Measurements from ENCODE around the gene BAG1.

BAG1 gene

GRCh38 chr9:33307067-33307466 lies 42.6 kb upstream of the BAG1 start:
- no peak overlapping the region for H3K14ac ChIP-seq (ENCODE audit: low read length)
- WGBS, 2 donors (ENCODE audit: extremely low coverage in 2 of 2, insufficient read length in 2 of 2, insufficient replicate concordance in 1 of 2), result no CpG with 5 or more reads among the region's 1 CpG
- H3K4ac ChIP-seq (ENCODE audit: low read length), result no peak overlapping the region
- no peak overlapping the region for H4K91ac ChIP-seq (ENCODE audit: low read depth, low read length, poor library complexity)
- no peak overlapping the region for H3K4me3 ChIP-seq (ENCODE audit: low read length in 2 of 2)
- no peak overlapping the region for H3K9ac ChIP-seq (ENCODE audit: low read depth, low read length, poor library complexity)
- no peak overlapping the region for H3K18ac ChIP-seq (ENCODE audit: low read length)
- no peak overlapping the region for H3K4me2 ChIP-seq (ENCODE audit: insufficient read depth, low read length, poor library complexity, severe bottlenecking)
- no peak overlapping the region for H3K27ac ChIP-seq (replicated peaks; ENCODE audit: low read length)
- H4K8ac ChIP-seq (ENCODE audit: low read depth, low read length), result no peak overlapping the region
- H3K79me1 ChIP-seq (ENCODE audit: low read depth, low read length), result peaks cover 2% of the 10 kb centered on the region
- no peak overlapping the region for H2AFZ ChIP-seq (ENCODE audit: low read length)
- no peaks in the 10 kb centered on the region for H3K27me3 ChIP-seq (ENCODE audit: control insufficient read depth in 3 of 3, insufficient read depth in 3 of 3, low read depth in 1 of 3, low read length in 3 of 3)
- no peak for DNase-seq (ENCODE audit: low spot score)
- no peak overlapping the region for H2BK12ac ChIP-seq (ENCODE audit: low read length)
- H3K36me3 ChIP-seq (replicated peaks in 1 of 2; ENCODE audit: control insufficient read depth in 2 of 2, insufficient read depth in 2 of 2, low read length in 2 of 2), result peaks cover 29 to 98% of the 10 kb centered on the region in 2 donors
- H3K4me1 ChIP-seq (ENCODE audit: control insufficient read depth in 2 of 2, insufficient read depth in 1 of 2, low read depth in 1 of 2, low read length in 2 of 2), result no peaks in the 10 kb centered on the region
- H3K9me3 ChIP-seq (replicated peaks in 1 of 2; ENCODE audit: control insufficient read depth in 2 of 2, insufficient read depth in 1 of 2, low read depth in 1 of 2, low read length in 2 of 2), result no peaks in the 10 kb centered on the region
- no peak overlapping the region for H3K23ac ChIP-seq (ENCODE audit: low read depth, low read length, poor library complexity)
- H2AK5ac ChIP-seq (ENCODE audit: low read depth, low read length), result no peak overlapping the region
- no peak overlapping the region for H2BK120ac ChIP-seq (ENCODE audit: low read depth, low read length)
- no peak overlapping the region for H2BK15ac ChIP-seq (ENCODE audit: low read length)
- no peak overlapping the region for H2BK5ac ChIP-seq (ENCODE audit: low read length)

- no peak overlapping the region for H2BK5ac ChIP-seq (ENCODE audit: low read length)
- H3K4me3 ChIP-seq (ENCODE audit: low read length in 2 of 2), result no peak overlapping the region
- no peak overlapping the region for H2BK120ac ChIP-seq (ENCODE audit: low read depth, low read length)
- no peak overlapping the region for H3K18ac ChIP-seq (ENCODE audit: low read length)
- H4K8ac ChIP-seq (ENCODE audit: low read depth, low read length), result no peak overlapping the region
- no peaks in the 10 kb centered on the region for H3K4me1 ChIP-seq (ENCODE audit: control insufficient read depth in 2 of 2, insufficient read depth in 1 of 2, low read depth in 1 of 2, low read length in 2 of 2)
- H3K9me3 ChIP-seq (replicated peaks in 1 of 2; ENCODE audit: control insufficient read depth in 2 of 2, insufficient read depth in 1 of 2, low read depth in 1 of 2, low read length in 2 of 2), result no peaks in the 10 kb centered on the region
- H2AFZ ChIP-seq (ENCODE audit: low read length), result no peak overlapping the region
- WGBS, 2 donors (ENCODE audit: extremely low coverage in 2 of 2, insufficient read length in 2 of 2, insufficient replicate concordance in 1 of 2), result no CpG with 5 or more reads among the region's 3 CpGs
- H3K36me3 ChIP-seq (replicated peaks in 1 of 2; ENCODE audit: control insufficient read depth in 2 of 2, insufficient read depth in 2 of 2, low read length in 2 of 2), result peaks cover 28 to 98% of the 10 kb centered on the region in 2 donors
- no peak overlapping the region for H2BK12ac ChIP-seq (ENCODE audit: low read length)
- H3K4me2 ChIP-seq (ENCODE audit: insufficient read depth, low read length, poor library complexity, severe bottlenecking), result no peak overlapping the region
- H3K14ac ChIP-seq (ENCODE audit: low read length), result no peak overlapping the region
- no peak overlapping the region for H3K4ac ChIP-seq (ENCODE audit: low read length)
- H3K23ac ChIP-seq (ENCODE audit: low read depth, low read length, poor library complexity), result no peak overlapping the region
- no peak overlapping the region for H4K91ac ChIP-seq (ENCODE audit: low read depth, low read length, poor library complexity)
- H2BK15ac ChIP-seq (ENCODE audit: low read length), result no peak overlapping the region
- no peak overlapping the region for H3K9ac ChIP-seq (ENCODE audit: low read depth, low read length, poor library complexity)
- no peaks in the 10 kb centered on the region for H3K27me3 ChIP-seq (ENCODE audit: control insufficient read depth in 3 of 3, insufficient read depth in 3 of 3, low read depth in 1 of 3, low read length in 3 of 3)
- H3K27ac ChIP-seq (replicated peaks; ENCODE audit: low read length), result no peak overlapping the region
- H3K79me1 ChIP-seq (ENCODE audit: low read depth, low read length), result peaks cover 2% of the 10 kb centered on the region
- DNase-seq (ENCODE audit: low spot score), result no peak
- H2AK5ac ChIP-seq (ENCODE audit: low read depth, low read length), result no peak overlapping the region
Measured at GRCh38 chr9:33306037-33306436, 41.5 kb upstream of the BAG1 start.

GRCh38 chr9:33304362-33304761 lies 39.9 kb upstream of the BAG1 start:
- Histone ChIP-seq H3K23ac (ENCODE audit: low read depth, low read length, poor library complexity) (no peak overlapping the region), H3K27ac (replicated peaks; ENCODE audit: low read length) (no peak overlapping the region), H3K4me2 (ENCODE audit: insufficient read depth, low read length, poor library complexity, severe bottlenecking) (no peak overlapping the region), H4K91ac (ENCODE audit: low read depth, low read length, poor library complexity) (no peak overlapping the region), H2BK12ac (ENCODE audit: low read length) (no peak overlapping the region), H2BK5ac (ENCODE audit: low read length) (no peak overlapping the region), H3K14ac (ENCODE audit: low read length) (no peak overlapping the region), H3K79me1 (ENCODE audit: low read depth, low read length) (no peaks in the 10 kb centered on the region), H3K4me1 (ENCODE audit: control insufficient read depth in 2 of 2, insufficient read depth in 1 of 2, low read depth in 1 of 2, low read length in 2 of 2) (no peaks in the 10 kb centered on the region), H3K4me3 (ENCODE audit: low read length in 2 of 2) (no peak overlapping the region), H3K27me3 (ENCODE audit: control insufficient read depth in 3 of 3, insufficient read depth in 3 of 3, low read depth in 1 of 3, low read length in 3 of 3) (no peaks in the 10 kb centered on the region), H4K8ac (ENCODE audit: low read depth, low read length) (no peak overlapping the region), H2BK120ac (ENCODE audit: low read depth, low read length) (no peak overlapping the region), H2AFZ (ENCODE audit: low read length) (no peak overlapping the region), H3K9me3 (replicated peaks in 1 of 2; ENCODE audit: control insufficient read depth in 2 of 2, insufficient read depth in 1 of 2, low read depth in 1 of 2, low read length in 2 of 2) (no peaks in the 10 kb centered on the region), H3K4ac (ENCODE audit: low read length) (no peak overlapping the region), H2BK15ac (ENCODE audit: low read length) (no peak overlapping the region), H2AK5ac (ENCODE audit: low read depth, low read length) (no peak overlapping the region), H3K18ac (ENCODE audit: low read length) (no peak overlapping the region), H3K36me3 (replicated peaks in 1 of 2; ENCODE audit: control insufficient read depth in 2 of 2, insufficient read depth in 2 of 2, low read length in 2 of 2) (peaks cover 27 to 98% of the 10 kb centered on the region in 2 donors), H3K9ac (ENCODE audit: low read depth, low read length, poor library complexity) (no peak overlapping the region)
- DNase-seq (ENCODE audit: low spot score), result no peak
- WGBS, 2 donors (ENCODE audit: extremely low coverage in 2 of 2, insufficient read length in 2 of 2, insufficient replicate concordance in 1 of 2), result no CpG with 5 or more reads among the region's 1 CpG

GRCh38 chr9:33300546-33300945 lies 36.0 kb upstream of the BAG1 start:
- Histone ChIP-seq H3K4ac (ENCODE audit: low read length) (no peak overlapping the region), H3K9me3 (replicated peaks in 1 of 2; ENCODE audit: control insufficient read depth in 2 of 2, insufficient read depth in 1 of 2, low read depth in 1 of 2, low read length in 2 of 2) (no peaks in the 10 kb centered on the region), H3K27me3 (ENCODE audit: control insufficient read depth in 3 of 3, insufficient read depth in 3 of 3, low read depth in 1 of 3, low read length in 3 of 3) (no peaks in the 10 kb centered on the region), H4K91ac (ENCODE audit: low read depth, low read length, poor library complexity) (no peak overlapping the region), H2BK15ac (ENCODE audit: low read length) (no peak overlapping the region), H2AK5ac (ENCODE audit: low read depth, low read length) (no peak overlapping the region), H3K27ac (replicated peaks; ENCODE audit: low read length) (no peak overlapping the region), H3K4me1 (ENCODE audit: control insufficient read depth in 2 of 2, insufficient read depth in 1 of 2, low read depth in 1 of 2, low read length in 2 of 2) (no peaks in the 10 kb centered on the region), H2BK120ac (ENCODE audit: low read depth, low read length) (no peak overlapping the region), H3K4me3 (ENCODE audit: low read length in 2 of 2) (no peak overlapping the region), H3K23ac (ENCODE audit: low read depth, low read length, poor library complexity) (no peak overlapping the region), H2BK12ac (ENCODE audit: low read length) (no peak overlapping the region), H3K79me1 (ENCODE audit: low read depth, low read length) (no peaks in the 10 kb centered on the region), H3K36me3 (replicated peaks in 1 of 2; ENCODE audit: control insufficient read depth in 2 of 2, insufficient read depth in 2 of 2, low read length in 2 of 2) (peaks cover 26 to 99% of the 10 kb centered on the region in 2 donors), H4K8ac (ENCODE audit: low read depth, low read length) (no peak overlapping the region), H3K18ac (ENCODE audit: low read length) (no peak overlapping the region), H3K9ac (ENCODE audit: low read depth, low read length, poor library complexity) (no peak overlapping the region), H3K14ac (ENCODE audit: low read length) (no peak overlapping the region), H2AFZ (ENCODE audit: low read length) (no peak overlapping the region), H3K4me2 (ENCODE audit: insufficient read depth, low read length, poor library complexity, severe bottlenecking) (no peak overlapping the region), H2BK5ac (ENCODE audit: low read length) (no peak overlapping the region)
- no CpG with 5 or more reads among the region's 2 CpGs for WGBS, 2 donors (ENCODE audit: extremely low coverage in 2 of 2, insufficient read length in 2 of 2, insufficient replicate concordance in 1 of 2)
- DNase-seq (ENCODE audit: low spot score), result no peak

All from neuronal stem cell (in vitro differentiated cells).